K562 (cell line): ENCODE results near the gene HAPLN2. TPM values are rescaled to one million over a fixed set of nuclear protein-coding genes. Genes with fewer than 3 reads are reported as not detected.

Experiments
- BDP1 ChIP-seq: IDR thresholded peaks from 3 replicates; pipeline ENCODE4 v1.6.1; 2011; ENCODE audit not compliant: insufficient read length, insufficient read depth
- ETV5 ChIP-seq: sonication (generic); formaldehyde crosslinking; IDR thresholded peaks from 2 replicates; pipeline ENCODE4 v1.4.0; 2020; ENCODE audit warnings: low read depth, mild to moderate bottlenecking, missing genetic modification reagents
- IRF2 ChIP-seq: sonication (generic); formaldehyde crosslinking; IDR thresholded peaks from 2 replicates; pipeline ENCODE4 v1.8.1; 2022; ENCODE audit warnings: mild to moderate bottlenecking, missing genetic modification reagents
- MEF2D ChIP-seq: conservative IDR thresholded peaks from 2 replicates; pipeline ENCODE4 v1.6.1; 2016; ENCODE audit warnings: low read depth, missing genetic modification characterization, missing compliant biosample characterization
- PCBP2 ChIP-seq: fragments of 200-400 bp; formaldehyde crosslinking; IDR thresholded peaks from 2 replicates; pipeline ENCODE4 v1.6.1; 2018; ENCODE audit warnings: low read length, low read depth, mild to moderate bottlenecking, moderate library complexity; ENCODE audit not compliant: poor library complexity, severe bottlenecking
- PHF21A ChIP-seq: fragments of 450-650 bp; IDR thresholded peaks from 2 replicates; pipeline ENCODE4 v1.6.1; 2017; ENCODE audit warnings: low read depth, borderline replicate concordance
- RCOR1 ChIP-seq, 2 experiments: IDR thresholded peaks; 2 replicates each; pipeline ENCODE4 v1.6.1; 2012; ENCODE audit warnings: low read depth in 2 of 2, low read length in 2 of 2, borderline replicate concordance in 1 of 2, improper control_type of control experiment in 1 of 2
- REST ChIP-seq, 2 experiments: fragments of 450-650 bp; formaldehyde crosslinking in 1 of 2; IDR thresholded peaks; 2 replicates each; pipeline versions ENCODE4 v1.4.0 to v1.6.1; 2014 to 2020; ENCODE audit warnings: mild to moderate bottlenecking in 2 of 2, borderline replicate concordance in 1 of 2, low read depth in 1 of 2
- SOX6 ChIP-seq: fragments of 450-650 bp; IDR thresholded peaks from 2 replicates; pipeline ENCODE4 v1.6.1; 2014; ENCODE audit warnings: mild to moderate bottlenecking
- SP1 ChIP-seq: sonication (generic); formaldehyde crosslinking; IDR thresholded peaks from 2 replicates; pipeline ENCODE4 v1.8.1; 2022; ENCODE audit warnings: mild to moderate bottlenecking, missing genetic modification reagents
- SRSF1 ChIP-seq: fragments of 200-400 bp; formaldehyde crosslinking; IDR thresholded peaks from 2 replicates; pipeline ENCODE4 v1.6.1; 2017; ENCODE audit warnings: mild to moderate bottlenecking, low read depth, low read length, moderate library complexity
- SRSF3 ChIP-seq: fragments of 200-400 bp; formaldehyde crosslinking; IDR thresholded peaks from 2 replicates; pipeline ENCODE4 v1.6.1; 2016; ENCODE audit warnings: mild to moderate bottlenecking, low read length, moderate library complexity; ENCODE audit not compliant: insufficient read depth
- THAP7 ChIP-seq: fragments of 250-450 bp; sonication (Bioruptor Pico); IDR thresholded peaks from 2 replicates; pipeline ENCODE4 v1.5.0; 2021
- ZBTB33 ChIP-seq: sonication (generic); formaldehyde crosslinking; IDR thresholded peaks from 2 replicates; pipeline ENCODE4 v1.8.1; 2023; ENCODE audit warnings: mild to moderate bottlenecking, missing genetic modification reagents
- ZFP30 ChIP-seq: fragments of 250-450 bp; sonication (Bioruptor Pico); IDR thresholded peaks from 2 replicates; pipeline ENCODE4 v1.8.0; 2022; ENCODE audit warnings: moderate library complexity, mild to moderate bottlenecking, inconsistent platforms, borderline replicate concordance
- ZNF408 ChIP-seq: fragments of 250-450 bp; sonication (Bioruptor Pico); IDR thresholded peaks from 2 replicates; pipeline ENCODE4 v1.4.0; 2020; ENCODE audit warnings: low read depth, mild to moderate bottlenecking, moderate library complexity
- polyA plus RNA-seq, 8 experiments: library from polyadenylated mRNA; depleted of rRNA in 4 of 8; stranded (reverse) in 5 of 8; unstranded in 3 of 8; fragments of >200 nt; fragmentation: Nextera tagmentation in 2 of 8; fragmentation: Illumina TruSeq in 1 of 8; extraction: Ambion mirVana in 2 of 8; extraction: Trizol in 1 of 8; gene quantifications; 2 replicates each; pipeline versions ENCODE4 v1.2.1 to v1.2.3, GENCODE V29; 2011 to 2014; ENCODE audit warnings: inconsistent platforms in 1 of 8, missing spikeins in 1 of 8
- total RNA-seq, 7 experiments: library from RNA; depleted of rRNA in 6 of 7; stranded (reverse); fragments of >200 nt in 6 of 7; fragmentation: Illumina TruSeq in 2 of 7; extraction: Trizol in 2 of 7; gene quantifications; 2 replicates each; pipeline versions ENCODE4 v1.2.1 to v1.2.3, GENCODE V29; 2011 to 2021; ENCODE audit warnings: low replicate concordance in 1 of 7

Gene HAPLN2
- total and polyA plus RNA-seq, 9 of the 15 experiments (the other 6 are each of a cell fraction or from before 2014, with no cell fraction given) = 0.14 to 5.2 (median 3.8) TPM; not detected in 4

GRCh38 chr1:156659988-156660751 lies 41.0 kb downstream of the HAPLN2 start (continued):
- TF ChIP-seq REST (IDR thresholded peaks at IDR 0.05; ENCODE audit: borderline replicate concordance) = peak; percentile 94
- no peak for TF ChIP-seq REST (CRISPR knock-in tag; IDR thresholded peaks at IDR 0.05; ENCODE audit: low read depth)
- no peak for TF ChIP-seq BDP1
- peak; percentile 99 for TF ChIP-seq ETV5 (CRISPR knock-in tag)
- peak; percentile 30 to 76; a peak in 2 of 4 replicates for TF ChIP-seq RCOR1 (IDR thresholded peaks at IDR 0.05; ENCODE audit: borderline replicate concordance in 1 of 2, low read depth in 2 of 2, low read length in 2 of 2)
- TF ChIP-seq THAP7 (CRISPR knock-in tag) = no peak
- no peak for TF ChIP-seq IRF2 (CRISPR knock-in tag)
- no peak for TF ChIP-seq PCBP2
- TF ChIP-seq ZFP30 (CRISPR knock-in tag) = no peak
- peak; percentile 51 for TF ChIP-seq SOX6
- TF ChIP-seq PHF21A = peak; percentile 7
- no peak for TF ChIP-seq MEF2D
- no peak for TF ChIP-seq SRSF3
- peak; percentile 89 for TF ChIP-seq SP1
- TF ChIP-seq ZBTB33 = peak; percentile 85
- TF ChIP-seq SRSF1 = no peak
- no peak for TF ChIP-seq ZNF408 (CRISPR knock-in tag)
